ENCODE measurements around the gene ZEB2. TPM values are rescaled to one million over a fixed set of nuclear protein-coding genes. Genes with fewer than 3 reads are reported as not detected.

Gene ZEB2
- polyA plus RNA-seq, 1 donor from 2014 or later, result 51.5 TPM

GRCh38 chr2:144513388-144514101 lies 6.4 kb downstream of the ZEB2 start:
- H3K27me3 Mint-ChIP-seq, result peaks cover 4% of the 10 kb centered on the region
- H3K27ac Mint-ChIP-seq, result peak overlapping the region; percentile 81 to 97 (median 94)
- peak overlapping the region; percentile 26 to 88 (median 79) for H3K4me3 Mint-ChIP-seq
- peaks cover 0 to 3% (median 0%) of the 10 kb centered on the region in 3 donors for H3K9me3 Mint-ChIP-seq
- peaks cover 52 to 62% (median 61%) of the 10 kb centered on the region in 3 donors for H3K4me1 Mint-ChIP-seq
- H3K36me3 Mint-ChIP-seq, result peaks cover 2% of the 10 kb centered on the region

DNA sequence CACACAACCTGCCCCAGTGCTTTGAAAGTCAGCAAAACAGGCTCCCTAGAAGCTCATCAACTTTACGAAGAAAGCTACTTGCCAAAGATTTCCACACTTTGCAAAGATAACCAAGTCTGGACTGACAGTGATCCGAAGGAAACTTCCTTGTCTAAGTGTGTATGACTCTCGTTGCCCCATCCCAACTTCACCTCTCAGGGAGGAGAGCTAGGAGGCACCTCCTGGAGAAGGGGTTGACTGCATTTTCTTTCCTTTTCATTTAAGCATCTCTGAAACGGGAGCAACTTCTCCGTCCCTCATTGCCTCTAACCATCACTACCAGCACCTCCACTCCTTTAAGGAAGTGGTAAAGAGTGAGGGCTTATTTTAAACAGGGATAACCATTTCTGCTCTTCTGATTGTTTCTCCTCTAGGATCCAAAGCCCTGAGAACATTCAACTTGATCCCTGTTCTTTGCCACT lies 7.0 kb downstream of the ZEB2 start:
- peaks cover 0 to 3% (median 0%) of the 10 kb centered on the region in 3 donors for H3K9me3 Mint-ChIP-seq
- H3K36me3 Mint-ChIP-seq, result peaks cover 2% of the 10 kb centered on the region
- H3K4me3 Mint-ChIP-seq, result peak overlapping the region; percentile 26 to 88 (median 80)
- H3K27me3 Mint-ChIP-seq, result peaks cover 4% of the 10 kb centered on the region
- peaks cover 58 to 68% (median 68%) of the 10 kb centered on the region in 3 donors for H3K4me1 Mint-ChIP-seq
- H3K27ac Mint-ChIP-seq, result peak overlapping the region; percentile 7 to 97 (median 94)

DNA sequence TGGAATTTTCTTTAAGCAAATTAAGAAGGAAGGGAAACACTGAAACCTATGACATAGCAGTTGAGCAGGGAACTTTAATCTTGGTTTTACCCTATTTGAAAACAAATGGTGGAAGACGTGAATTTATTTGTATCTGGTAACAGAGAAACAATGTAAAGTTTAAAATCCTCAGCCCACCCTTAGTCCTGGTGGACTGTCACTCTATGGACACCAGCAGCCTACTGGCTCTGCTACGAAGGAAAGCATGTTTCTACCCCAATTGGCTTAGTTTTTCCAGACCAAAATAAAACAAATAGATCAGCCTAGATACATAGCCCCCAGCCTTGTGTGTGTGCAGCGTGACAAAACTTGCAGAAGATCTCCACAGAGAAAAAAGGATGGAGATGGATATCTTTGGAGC lies 7.4 kb downstream of the ZEB2 start:
- H3K27me3 Mint-ChIP-seq, result peaks cover 4% of the 10 kb centered on the region
- peaks cover 59 to 73% (median 72%) of the 10 kb centered on the region in 3 donors for H3K4me1 Mint-ChIP-seq
- peak overlapping the region; percentile 7 to 97 (median 94) for H3K27ac Mint-ChIP-seq
- peak overlapping the region; percentile 26 to 88 (median 69) for H3K4me3 Mint-ChIP-seq
- H3K9me3 Mint-ChIP-seq, result peaks cover 0 to 3% (median 0%) of the 10 kb centered on the region in 3 donors
- peaks cover 2% of the 10 kb centered on the region for H3K36me3 Mint-ChIP-seq

DNA sequence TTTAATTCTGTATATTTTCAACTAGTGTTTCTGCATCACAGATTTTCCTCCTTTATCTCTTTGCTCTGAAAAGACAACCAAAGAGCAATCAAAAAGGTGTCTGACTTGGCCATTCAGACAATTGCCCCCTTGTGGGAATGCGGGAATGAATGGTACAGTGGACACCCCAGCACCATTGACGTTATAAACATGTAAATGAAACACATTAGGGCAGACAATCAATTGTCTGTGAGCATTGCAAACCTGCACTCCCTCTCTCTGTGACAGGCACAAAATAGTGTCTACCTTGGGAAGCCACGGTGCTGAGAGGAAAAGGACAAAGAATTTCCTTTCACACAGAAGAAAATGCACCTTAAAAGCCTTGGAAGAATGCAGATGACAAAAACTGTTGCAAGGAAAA lies 8.0 kb downstream of the ZEB2 start:
- Mint-ChIP-seq H3K9me3 (peaks cover 0 to 2% (median 0%) of the 10 kb centered on the region in 3 donors), H3K27ac (peak overlapping the region in 2 of 3 donors; percentile 94 to 97), H3K36me3 (no peaks in the 10 kb centered on the region), H3K27me3 (peaks cover 4% of the 10 kb centered on the region), H3K4me1 (peaks cover 64 to 77% (median 74%) of the 10 kb centered on the region in 3 donors), H3K4me3 (peak overlapping the region; percentile 30 to 88 (median 69))

DNA sequence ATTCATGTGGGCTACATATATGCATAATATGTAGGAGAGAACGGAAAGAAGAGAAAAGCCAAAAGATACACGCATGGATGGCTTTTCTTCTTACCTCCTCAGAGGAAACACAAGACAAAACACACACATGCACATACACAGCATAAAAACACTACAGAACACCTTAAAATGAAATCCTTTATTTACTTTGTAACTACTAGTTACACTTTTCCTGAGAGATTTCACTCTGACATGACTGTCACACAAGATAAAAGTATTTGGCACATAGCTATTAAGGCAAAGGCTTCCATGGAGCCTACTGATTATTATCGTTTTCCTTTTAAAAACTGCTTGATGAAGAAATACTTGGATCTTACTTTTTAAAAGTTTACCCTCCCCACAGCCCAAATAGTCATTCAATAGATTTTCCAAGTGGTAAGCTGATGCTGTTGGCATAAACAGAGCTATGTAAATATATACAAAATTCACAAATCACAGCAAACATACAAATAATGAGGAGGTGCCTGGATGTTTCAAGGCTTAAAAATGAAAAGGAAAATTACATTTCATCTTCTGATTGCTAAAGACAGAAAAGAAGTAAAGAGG lies 8.6 kb downstream of the ZEB2 start:
- Mint-ChIP-seq H3K4me1 (peaks cover 64 to 78% (median 74%) of the 10 kb centered on the region in 3 donors), H3K27me3 (peaks cover 4% of the 10 kb centered on the region), H3K9me3 (peaks cover 0 to 2% (median 0%) of the 10 kb centered on the region in 3 donors), H3K4me3 (peak overlapping the region; percentile 76 to 92 (median 89)), H3K36me3 (no peaks in the 10 kb centered on the region), H3K27ac (peak overlapping the region; percentile 88 to 97 (median 97))

DNA sequence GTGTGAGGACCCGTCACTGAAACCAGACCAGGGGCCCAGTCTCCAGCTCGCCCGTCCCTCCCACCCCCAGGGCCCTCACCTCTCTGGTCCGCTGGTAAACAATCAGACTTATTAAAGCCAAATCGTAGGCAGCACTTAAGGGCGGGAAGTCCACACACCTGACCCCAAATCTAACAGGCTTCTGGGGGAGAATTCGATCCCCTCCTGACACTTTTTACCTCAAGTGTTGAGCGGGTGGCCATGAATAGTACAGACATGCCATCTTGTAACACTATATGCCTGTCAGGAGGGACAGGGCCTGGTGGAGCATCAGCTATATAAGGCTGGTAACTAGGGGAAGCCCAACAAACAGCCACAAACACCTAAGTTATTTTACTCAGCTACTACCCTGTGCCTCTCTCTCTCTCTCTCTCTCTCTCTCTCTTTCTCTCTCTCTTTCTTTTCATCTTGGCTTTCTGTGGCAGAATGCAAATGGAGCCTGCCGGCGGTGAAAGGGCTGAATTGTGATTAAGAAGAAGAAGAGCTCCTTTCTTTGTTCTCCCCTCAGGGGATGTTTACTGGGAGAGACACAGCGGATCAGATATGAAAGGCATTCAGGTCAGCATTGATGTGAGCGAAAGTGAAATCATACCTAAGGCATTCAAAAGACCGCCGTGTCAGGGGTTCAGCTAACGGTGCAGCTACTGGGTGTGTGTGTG lies 9.5 kb downstream of the ZEB2 start:
- no peaks in the 10 kb centered on the region for H3K36me3 Mint-ChIP-seq
- peaks cover 4% of the 10 kb centered on the region for H3K27me3 Mint-ChIP-seq
- H3K27ac Mint-ChIP-seq, result peak overlapping the region; percentile 88 to 97 (median 97)
- H3K4me1 Mint-ChIP-seq, result peaks cover 68 to 84% (median 76%) of the 10 kb centered on the region in 3 donors
- peak overlapping the region; percentile 76 to 92 (median 89) for H3K4me3 Mint-ChIP-seq
- H3K9me3 Mint-ChIP-seq, result peaks cover 0 to 2% (median 0%) of the 10 kb centered on the region in 3 donors

DNA sequence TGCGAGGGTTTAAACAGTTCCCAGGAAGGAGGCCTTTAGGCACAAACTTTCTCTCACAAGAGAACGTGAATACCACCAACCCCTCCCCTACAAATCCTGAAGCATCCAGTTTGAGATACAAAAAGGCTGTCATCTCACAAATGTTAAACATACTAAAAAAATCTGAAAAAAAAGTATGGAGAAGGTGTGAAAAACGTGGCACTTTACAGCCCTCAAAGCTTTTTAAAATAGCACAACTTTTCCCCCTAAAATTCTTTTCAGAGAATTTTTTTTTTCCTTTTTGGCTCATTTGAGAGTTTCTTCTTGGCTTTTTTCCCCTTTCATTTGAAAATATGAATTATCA lies 10.1 kb downstream of the ZEB2 start:
- Mint-ChIP-seq H3K36me3 (no peaks in the 10 kb centered on the region), H3K4me3 (peak overlapping the region in 2 of 4 donors; percentile 12 to 13), H3K27me3 (peaks cover 4% of the 10 kb centered on the region), H3K27ac (peak overlapping the region; percentile 15 to 88 (median 80)), H3K4me1 (peaks cover 69 to 85% (median 77%) of the 10 kb centered on the region in 3 donors), H3K9me3 (peaks cover 0 to 2% (median 0%) of the 10 kb centered on the region in 3 donors)

DNA sequence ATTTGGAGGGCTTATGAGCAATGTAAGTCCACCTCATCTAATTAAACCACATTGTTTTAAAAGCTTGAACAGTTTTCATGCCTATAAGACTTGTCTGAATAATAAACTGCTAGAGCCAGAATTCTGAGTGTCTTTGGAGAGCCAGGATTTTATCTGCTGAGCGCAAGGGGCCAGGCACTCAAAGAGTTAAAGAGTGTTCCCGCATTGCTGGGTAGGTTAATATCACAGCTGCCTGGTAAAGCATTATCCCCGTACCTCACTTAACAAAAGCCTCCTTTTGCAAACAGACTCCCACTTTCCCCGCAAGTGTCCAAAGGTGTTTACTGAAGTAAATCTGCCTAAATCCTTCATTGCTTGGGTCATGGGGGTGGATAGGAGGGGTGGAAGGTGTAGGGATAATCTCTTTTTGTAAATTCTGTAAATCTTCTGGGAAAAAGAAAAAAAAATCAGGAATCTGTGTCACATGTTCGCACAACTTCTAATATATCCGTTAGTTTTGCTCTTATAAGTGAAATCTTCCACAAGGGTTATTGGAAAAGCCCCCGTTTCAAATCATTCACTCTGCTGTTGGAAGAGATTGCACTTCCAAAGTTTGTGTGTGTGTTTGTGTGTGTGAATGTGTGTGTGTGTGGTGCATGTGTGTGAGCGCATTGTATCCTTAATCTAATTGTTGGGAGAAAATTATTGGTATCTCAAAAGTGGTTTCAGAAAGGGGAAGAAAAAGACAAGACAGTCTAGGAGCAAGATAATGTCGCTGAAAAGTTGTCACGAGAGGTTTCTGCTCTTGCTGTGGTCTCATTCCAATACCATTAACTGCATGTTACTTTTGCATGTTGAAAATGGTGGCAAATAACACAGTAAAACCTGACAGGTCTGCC lies 10.7 kb downstream of the ZEB2 start:
- peak overlapping the region in 3 of 4 donors; percentile 12 to 59 (median 13) for H3K4me3 Mint-ChIP-seq
- peaks cover 72 to 89% (median 76%) of the 10 kb centered on the region in 3 donors for H3K4me1 Mint-ChIP-seq
- no peaks in the 10 kb centered on the region for H3K36me3 Mint-ChIP-seq
- H3K27ac Mint-ChIP-seq, result peak overlapping the region; percentile 15 to 80 (median 77)
- H3K9me3 Mint-ChIP-seq, result peaks cover 0 to 2% (median 0%) of the 10 kb centered on the region in 3 donors
- peaks cover 4% of the 10 kb centered on the region for H3K27me3 Mint-ChIP-seq

DNA sequence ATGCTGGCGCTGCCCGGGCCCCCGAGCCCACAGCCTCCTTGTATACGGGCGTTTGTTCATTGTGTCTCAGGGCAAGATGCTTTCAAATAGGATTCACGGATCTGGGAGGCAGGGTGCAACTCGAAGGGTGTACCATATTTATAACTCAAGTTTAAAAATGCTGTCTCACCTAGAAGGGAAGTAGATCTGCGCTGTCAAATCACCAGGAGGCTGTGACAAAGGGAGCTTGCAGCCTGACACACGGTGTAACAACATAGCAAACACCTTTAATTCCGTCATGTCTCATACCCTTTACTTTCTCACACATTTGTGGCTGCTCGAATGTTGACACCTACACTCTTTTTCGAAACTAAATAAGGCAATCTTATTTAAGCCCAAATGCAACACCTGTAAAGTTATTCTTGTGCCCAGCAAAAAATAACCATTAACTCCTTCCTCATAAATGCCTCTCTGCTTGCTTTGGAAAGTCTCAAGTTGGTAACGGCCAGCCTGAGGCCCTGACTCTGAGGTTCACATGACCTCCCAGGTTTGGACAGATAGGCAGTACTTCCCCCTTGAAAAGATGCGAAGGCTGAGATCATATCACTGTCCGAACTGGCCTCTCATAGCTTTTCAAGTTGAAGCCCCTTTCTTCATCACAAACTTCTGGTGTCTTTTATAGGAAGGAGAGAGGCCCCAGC lies 11.6 kb downstream of the ZEB2 start:
- H3K4me3 Mint-ChIP-seq, result peak overlapping the region in 3 of 4 donors; percentile 3 to 61 (median 49)
- H3K27me3 Mint-ChIP-seq, result peaks cover 3% of the 10 kb centered on the region
- peaks cover 65 to 81% (median 69%) of the 10 kb centered on the region in 3 donors for H3K4me1 Mint-ChIP-seq

DNA sequence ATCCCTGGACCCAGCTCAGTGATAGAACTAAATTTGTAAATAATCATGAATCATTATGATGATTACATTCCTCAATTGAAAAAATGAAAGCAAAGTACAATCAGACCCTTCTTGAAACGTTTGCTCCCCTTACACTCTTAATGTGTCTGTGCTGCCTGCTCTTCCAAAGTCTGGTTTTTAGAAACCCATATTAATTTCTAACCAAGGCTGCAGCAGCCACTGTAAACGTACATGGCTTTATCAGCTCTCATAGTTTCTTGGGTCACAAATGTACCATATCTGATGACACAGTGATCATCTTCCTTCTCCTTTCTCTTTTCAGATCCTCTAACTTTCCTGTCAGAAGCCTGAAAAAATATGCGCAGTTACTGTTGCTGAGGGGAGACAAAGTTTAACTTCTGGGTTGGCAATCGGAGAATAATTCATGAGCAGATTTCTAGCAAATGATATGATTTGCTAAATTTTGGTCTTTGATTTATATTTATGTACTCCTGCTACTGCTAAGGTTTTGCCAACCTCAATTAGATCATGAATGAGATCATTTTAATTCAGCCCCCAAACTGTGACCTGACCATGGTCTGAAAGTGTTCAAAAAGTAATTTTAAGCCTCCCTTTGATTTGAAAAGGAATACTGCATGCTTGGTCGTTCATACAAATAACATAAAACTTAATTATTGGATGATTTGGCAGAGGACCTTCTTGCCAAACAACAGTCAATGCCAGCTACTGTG lies 12.3 kb downstream of the ZEB2 start:
- Mint-ChIP-seq H3K36me3 (no peaks in the 10 kb centered on the region), H3K9me3 (peaks cover 0 to 2% (median 0%) of the 10 kb centered on the region in 3 donors), H3K4me1 (peaks cover 58 to 74% (median 62%) of the 10 kb centered on the region in 3 donors), H3K4me3 (peak overlapping the region in 2 of 4 donors; percentile 42 to 61), H3K27me3 (peaks cover 3% of the 10 kb centered on the region), H3K27ac (peak overlapping the region; percentile 15 to 88 (median 21))

More for the DNA sequence above, 11.6 kb downstream of the ZEB2 start:
- H3K27ac Mint-ChIP-seq, result peak overlapping the region; percentile 15 to 88 (median 80)
- H3K9me3 Mint-ChIP-seq, result peaks cover 0 to 2% (median 0%) of the 10 kb centered on the region in 3 donors
- no peaks in the 10 kb centered on the region for H3K36me3 Mint-ChIP-seq

- H3K36me3 Mint-ChIP-seq, result no peaks in the 10 kb centered on the region
- no peaks in the 10 kb centered on the region for H3K9me3 Mint-ChIP-seq
- peaks cover 41 to 63% (median 45%) of the 10 kb centered on the region in 3 donors for H3K4me1 Mint-ChIP-seq
- H3K27me3 Mint-ChIP-seq, result no peaks in the 10 kb centered on the region
- peak overlapping the region; percentile 3 to 67 (median 38) for H3K27ac Mint-ChIP-seq
- peak overlapping the region in 1 of 4 donors; percentile 74 for H3K4me3 Mint-ChIP-seq
These were observed 14.6 kb downstream of the ZEB2 start for GRCh38 chr2:144505245-144505831.

GRCh38 chr2:144504218-144504641 lies 15.7 kb downstream of the ZEB2 start:
- Mint-ChIP-seq H3K4me1 (peaks cover 37 to 56% (median 40%) of the 10 kb centered on the region in 3 donors), H3K9me3 (no peaks in the 10 kb centered on the region), H3K27ac (peak overlapping the region in 1 of 3 donors; percentile 37), H3K27me3 (no peaks in the 10 kb centered on the region), H3K4me3 (peak overlapping the region in 1 of 4 donors; percentile 76), H3K36me3 (no peaks in the 10 kb centered on the region)
